AG09319 (cell line): ENCODE results near the gene ANO10.
"Not testable (repeated sequence)": the region's sequence is repeated elsewhere in the genome, so short reads cannot be mapped to it uniquely, and the experiment has no call there.

Experiments used
- DNase-seq: peaks from one replicate; pipeline ENCODE4 v3.0.0-alpha.2; 2010; ENCODE audit warnings: low read depth; ENCODE audit errors: extremely low read depth
- TF ChIP-seq, protein P1 (sequence below): IDR thresholded peaks from 2 replicates; pipeline ENCODE4 v1.5.1; 2011; ENCODE audit warnings: low read depth, mild to moderate bottlenecking, inconsistent platforms, low read length, moderate library complexity

Gene ANO10

DNA sequence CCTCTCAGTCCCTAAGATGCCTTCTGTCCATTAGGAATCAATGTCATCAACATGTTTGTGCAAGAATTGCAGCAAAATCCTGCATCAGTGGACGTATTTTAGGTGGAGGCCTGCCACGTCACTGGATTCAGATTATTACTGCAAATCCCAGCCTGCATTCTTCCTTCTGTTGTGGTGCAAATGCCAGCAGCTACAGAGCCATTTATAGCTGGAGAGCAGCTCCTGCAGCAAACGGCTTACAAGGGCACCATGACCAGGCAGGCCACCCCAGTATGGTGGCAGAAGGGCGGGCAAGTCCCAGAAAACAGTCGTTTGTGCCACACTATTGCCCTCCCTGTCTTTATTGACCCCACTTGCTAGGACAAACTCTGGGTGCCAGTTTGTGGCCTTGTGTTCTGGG is 260.7 kb downstream of the ANO10 start:
- no peak for DNase-seq
- TF ChIP-seq, protein P1, sequence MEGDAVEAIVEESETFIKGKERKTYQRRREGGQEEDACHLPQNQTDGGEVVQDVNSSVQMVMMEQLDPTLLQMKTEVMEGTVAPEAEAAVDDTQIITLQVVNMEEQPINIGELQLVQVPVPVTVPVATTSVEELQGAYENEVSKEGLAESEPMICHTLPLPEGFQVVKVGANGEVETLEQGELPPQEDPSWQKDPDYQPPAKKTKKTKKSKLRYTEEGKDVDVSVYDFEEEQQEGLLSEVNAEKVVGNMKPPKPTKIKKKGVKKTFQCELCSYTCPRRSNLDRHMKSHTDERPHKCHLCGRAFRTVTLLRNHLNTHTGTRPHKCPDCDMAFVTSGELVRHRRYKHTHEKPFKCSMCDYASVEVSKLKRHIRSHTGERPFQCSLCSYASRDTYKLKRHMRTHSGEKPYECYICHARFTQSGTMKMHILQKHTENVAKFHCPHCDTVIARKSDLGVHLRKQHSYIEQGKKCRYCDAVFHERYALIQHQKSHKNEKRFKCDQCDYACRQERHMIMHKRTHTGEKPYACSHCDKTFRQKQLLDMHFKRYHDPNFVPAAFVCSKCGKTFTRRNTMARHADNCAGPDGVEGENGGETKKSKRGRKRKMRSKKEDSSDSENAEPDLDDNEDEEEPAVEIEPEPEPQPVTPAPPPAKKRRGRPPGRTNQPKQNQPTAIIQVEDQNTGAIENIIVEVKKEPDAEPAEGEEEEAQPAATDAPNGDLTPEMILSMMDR = no peak

DNA sequence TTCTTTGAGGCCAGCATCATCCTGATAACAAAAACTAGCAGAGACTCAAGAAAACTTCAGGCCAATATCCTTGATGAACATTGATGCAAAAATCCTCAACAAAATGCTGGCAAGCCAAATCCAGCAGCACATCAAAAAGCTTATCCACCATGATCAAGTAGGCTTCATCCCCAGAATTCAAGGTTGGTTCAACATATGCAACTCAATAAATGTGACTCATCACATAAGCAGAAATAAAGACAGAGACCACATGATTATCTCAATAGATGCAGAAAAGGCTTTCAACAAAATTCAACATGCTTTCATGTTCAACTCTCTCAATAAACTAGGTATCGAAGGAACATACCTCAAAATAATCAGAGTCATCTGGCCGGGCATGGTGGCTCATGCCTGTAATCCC is 265.8 kb downstream of the ANO10 start:
- not testable (repeated sequence) for DNase-seq

DNA sequence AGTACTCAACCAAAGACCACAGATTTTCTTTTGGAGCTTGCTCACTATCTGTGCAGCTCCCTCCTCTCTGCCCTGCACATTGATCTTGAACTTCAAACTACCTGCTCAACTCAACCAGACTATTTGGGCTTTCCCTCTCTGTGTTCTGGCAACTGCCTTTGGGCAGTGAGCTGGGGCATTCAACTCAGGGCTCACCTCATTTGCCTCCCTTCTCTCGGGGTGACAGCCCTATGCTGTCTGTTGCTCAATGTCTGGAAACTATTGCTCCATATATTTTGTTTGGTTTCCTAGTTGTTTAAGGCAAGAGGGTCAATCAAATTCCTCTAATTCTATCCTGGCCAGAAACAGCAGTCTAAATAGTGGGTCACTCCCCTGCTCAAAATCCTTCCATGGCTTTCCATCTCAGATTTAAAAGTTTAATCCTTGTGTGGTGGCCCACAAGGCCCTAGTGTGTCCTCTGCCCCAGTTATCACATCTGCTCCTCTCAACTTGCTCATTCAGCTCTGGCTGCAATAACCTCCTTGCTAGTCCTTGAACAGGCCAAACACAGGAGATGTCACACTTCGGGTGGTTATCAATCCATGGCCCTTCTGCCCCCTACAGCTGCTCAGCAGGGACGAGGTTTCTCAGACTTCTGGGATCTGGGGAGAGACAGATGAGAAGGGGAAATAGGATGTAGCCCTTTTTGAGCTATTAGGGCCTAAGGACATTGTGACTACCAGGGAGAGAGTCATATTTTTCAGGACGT is 267.7 kb downstream of the ANO10 start:
- DNase-seq = no peak
- TF ChIP-seq, protein P1 = no peak

DNA sequence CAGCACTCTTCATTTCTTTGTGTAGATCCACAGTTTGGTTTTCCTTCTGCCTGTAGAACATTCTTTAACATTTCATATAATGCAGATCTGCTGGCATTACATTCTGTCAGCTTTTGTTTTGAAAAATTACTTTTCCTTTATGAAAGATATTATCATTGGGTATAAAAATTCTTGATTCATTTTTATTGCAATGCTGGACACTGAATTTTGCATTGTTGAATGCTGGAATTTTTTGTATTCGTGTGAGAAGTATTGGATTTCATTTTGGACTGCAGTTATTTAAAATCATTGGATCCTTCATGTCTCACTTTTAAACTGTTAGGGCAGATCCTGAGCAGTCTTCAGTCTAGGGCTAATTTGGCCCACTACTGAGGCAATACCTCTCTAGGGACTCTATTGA is 268.4 kb downstream of the ANO10 start:
- no peak for DNase-seq
- TF ChIP-seq, protein P1 = no peak

DNA sequence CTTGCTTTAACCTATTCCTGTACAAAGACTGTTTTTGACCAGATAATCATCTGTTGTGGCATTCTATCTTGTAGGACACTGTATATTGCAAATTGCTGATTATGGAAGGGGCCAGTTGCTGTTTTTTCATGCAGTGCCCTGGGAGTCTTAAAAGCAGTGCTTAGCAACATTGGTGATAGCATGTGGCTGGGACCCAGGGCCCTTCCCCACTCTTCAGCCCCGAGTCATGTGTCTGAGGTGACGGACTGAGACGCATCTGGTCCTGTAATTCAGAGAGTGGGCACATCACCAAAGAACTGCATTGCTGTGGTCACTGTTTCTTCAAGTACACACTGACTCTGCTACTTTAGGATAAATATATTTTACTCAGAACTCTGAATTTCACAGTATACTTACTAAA is 272.1 kb downstream of the ANO10 start:
- DNase-seq = no peak
- TF ChIP-seq, protein P1 = no peak

DNA sequence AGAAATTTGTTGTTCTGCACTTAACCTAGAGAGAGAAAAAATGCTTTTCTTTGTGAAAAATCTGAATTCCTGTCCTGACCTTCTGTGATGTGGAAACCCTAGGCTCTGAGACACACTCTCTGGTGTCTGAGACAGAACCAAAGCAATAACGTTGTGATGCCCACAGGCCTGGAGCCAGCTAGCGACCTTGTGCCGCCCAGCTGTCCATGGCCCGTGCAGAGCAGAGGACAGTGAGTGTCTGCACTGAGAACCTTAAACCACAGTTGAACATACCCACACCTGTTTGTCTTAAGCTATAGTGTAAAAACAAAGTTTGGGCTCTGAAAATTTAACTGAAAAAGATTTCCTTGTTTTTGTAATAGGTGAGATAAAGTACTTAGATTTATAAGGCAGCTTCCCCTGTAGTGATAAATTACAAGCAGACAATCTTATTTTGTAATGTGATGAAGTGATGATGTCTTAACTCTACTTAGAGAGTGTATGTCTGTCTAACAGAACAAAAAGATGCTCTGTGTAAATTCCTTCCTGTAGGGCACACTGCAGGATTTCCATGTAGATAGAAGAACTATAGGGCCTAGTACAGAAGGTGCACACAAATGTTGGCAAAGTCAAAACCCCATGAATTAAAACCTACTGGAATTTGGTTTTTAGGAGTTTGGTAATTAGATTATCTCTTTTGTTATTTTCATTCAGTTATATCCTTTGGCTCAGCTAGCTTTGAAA is 272.8 kb downstream of the ANO10 start:
- TF ChIP-seq, protein P1 = no peak
- no peak for DNase-seq

DNA sequence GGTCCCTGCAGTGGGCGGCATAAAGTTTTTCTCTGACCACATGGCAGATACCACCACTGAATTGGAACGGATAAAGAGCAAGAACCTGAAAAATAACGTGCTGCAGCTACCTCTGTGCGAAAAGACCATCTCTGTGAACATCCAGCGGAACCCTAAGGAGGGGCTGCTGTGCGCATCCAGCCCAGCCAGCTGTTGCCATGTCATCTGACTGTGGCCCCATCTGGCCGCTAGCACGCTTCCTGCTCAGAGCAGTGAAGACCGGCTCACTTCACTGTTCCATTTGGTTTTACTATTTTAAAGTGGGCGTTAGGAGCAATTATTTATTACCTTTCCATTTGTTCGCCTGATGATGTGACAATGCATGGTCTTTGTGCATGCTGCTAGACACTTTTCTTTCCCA is 273.5 kb downstream of the ANO10 start:
- TF ChIP-seq, protein P1 = no peak

More for the DNA sequence above, 273.5 kb downstream of the ANO10 start:
- DNase-seq = no peak
